Skeletal muscle tissue (tissue), 4 donors: ENCODE measurements around the gene UGGT2. TPM values are rescaled to one million over a fixed set of nuclear protein-coding genes. Genes with fewer than 3 reads are reported as not detected.

Experiments
- H3K27ac ChIP-seq: one replicate; pipeline ENCODE4 v1.7.0; 2013; ENCODE audit warnings: mild to moderate bottlenecking, low read depth, low read length, inconsistent platforms
- H3K27me3 ChIP-seq, 3 donors: one replicate each; pipeline ENCODE4 v1.7.0; 2013; ENCODE audit warnings: low read length in 3 of 3; ENCODE audit not compliant: control insufficient read depth in 3 of 3, insufficient read depth in 3 of 3
- H3K36me3 ChIP-seq, 3 donors: one replicate each; pipeline ENCODE4 v1.7.0; 2013; ENCODE audit warnings: low read length in 3 of 3; ENCODE audit not compliant: control insufficient read depth in 3 of 3, insufficient read depth in 3 of 3
- H3K4me1 ChIP-seq, 3 donors: one replicate each; pipeline ENCODE4 v1.7.0; 2013; ENCODE audit warnings: low read length in 3 of 3, mild to moderate bottlenecking in 3 of 3; ENCODE audit not compliant: control insufficient read depth in 3 of 3, insufficient read depth in 3 of 3
- H3K4me3 ChIP-seq, 3 donors: one replicate each; pipeline ENCODE4 v1.7.0; 2013; ENCODE audit warnings: low read length in 3 of 3
- H3K9ac ChIP-seq, 3 donors: one replicate each; pipeline ENCODE4 v1.7.0; 2013; ENCODE audit warnings: low read length in 3 of 3, mild to moderate bottlenecking in 3 of 3, moderate library complexity in 2 of 3, low read depth in 1 of 3
- H3K9me3 ChIP-seq, 3 donors: one replicate each; pipeline ENCODE4 v1.7.0; 2013; ENCODE audit warnings: low read length in 3 of 3; ENCODE audit not compliant: control insufficient read depth in 3 of 3
- total RNA-seq: library from RNA; depleted of rRNA; stranded (reverse); fragments of >200 nt; gene quantifications from one replicate; pipeline ENCODE4 v1.2.3, GENCODE V29; 2014
- donor health status: Osteomylitis.

Gene UGGT2
- total RNA-seq, 1 donor from 2014 or later, result 43.8 TPM

- H3K27ac ChIP-seq, result no peak overlapping the region
- no peak overlapping the region for H3K9ac ChIP-seq
- peaks cover 0 to 3% (median 2%) of the 10 kb centered on the region in 3 donors for H3K36me3 ChIP-seq
- H3K4me3 ChIP-seq, result no peak overlapping the region
- H3K4me1 ChIP-seq, result no peaks in the 10 kb centered on the region
- H3K9me3 ChIP-seq, result no peaks in the 10 kb centered on the region
- H3K27me3 ChIP-seq, result no peaks in the 10 kb centered on the region
These were observed 134.3 kb downstream of the UGGT2 start for GRCh38 chr13:95918860-95919259.

DNA sequence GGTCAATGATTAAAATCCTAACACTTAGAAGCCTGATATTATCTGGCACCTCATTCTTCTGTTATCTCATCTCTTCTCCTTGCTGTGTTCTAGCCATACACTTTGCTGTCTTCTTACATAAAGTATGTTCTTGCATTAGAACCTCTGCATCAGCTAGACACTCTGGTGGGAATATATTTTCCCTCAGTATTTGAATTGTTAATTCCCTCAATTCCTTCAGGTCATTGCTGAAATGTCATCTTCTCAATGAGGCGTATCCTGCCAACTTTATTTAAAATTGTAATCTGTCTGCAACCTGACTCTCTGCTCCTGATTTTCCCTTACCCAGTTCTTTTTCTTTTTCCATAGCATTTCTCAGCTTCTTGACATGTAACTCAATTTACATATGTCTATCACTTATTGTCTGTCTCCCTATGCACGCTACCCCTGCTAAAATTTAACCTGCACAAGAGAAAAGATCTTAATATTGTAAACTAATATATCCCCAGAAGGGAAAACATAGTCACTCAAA lies 138.2 kb downstream of the UGGT2 start:
- H3K27me3 ChIP-seq, result no peaks in the 10 kb centered on the region
- H3K9me3 ChIP-seq, result no peaks in the 10 kb centered on the region
- no peak overlapping the region for H3K27ac ChIP-seq
- no peak overlapping the region for H3K9ac ChIP-seq
- peaks cover 0 to 3% (median 2%) of the 10 kb centered on the region in 3 donors for H3K36me3 ChIP-seq
- H3K4me3 ChIP-seq, result no peak overlapping the region
- no peaks in the 10 kb centered on the region for H3K4me1 ChIP-seq

GRCh38 chr13:95906999-95907398 lies 146.2 kb downstream of the UGGT2 start:
- no peak overlapping the region for H3K27ac ChIP-seq
- H3K36me3 ChIP-seq, result peaks cover 0 to 4% (median 3%) of the 10 kb centered on the region in 3 donors
- no peak overlapping the region for H3K4me3 ChIP-seq
- H3K27me3 ChIP-seq, result no peaks in the 10 kb centered on the region
- no peaks in the 10 kb centered on the region for H3K4me1 ChIP-seq
- no peaks in the 10 kb centered on the region for H3K9me3 ChIP-seq
- no peak overlapping the region for H3K9ac ChIP-seq

GRCh38 chr13:95903569-95903968 lies 149.6 kb downstream of the UGGT2 start:
- no peaks in the 10 kb centered on the region for H3K27me3 ChIP-seq
- no peaks in the 10 kb centered on the region for H3K9me3 ChIP-seq
- no peaks in the 10 kb centered on the region for H3K4me1 ChIP-seq
- no peak overlapping the region for H3K9ac ChIP-seq
- no peak overlapping the region for H3K27ac ChIP-seq
- no peak overlapping the region for H3K4me3 ChIP-seq
- peaks cover 3 to 5% (median 4%) of the 10 kb centered on the region in 3 donors for H3K36me3 ChIP-seq

DNA sequence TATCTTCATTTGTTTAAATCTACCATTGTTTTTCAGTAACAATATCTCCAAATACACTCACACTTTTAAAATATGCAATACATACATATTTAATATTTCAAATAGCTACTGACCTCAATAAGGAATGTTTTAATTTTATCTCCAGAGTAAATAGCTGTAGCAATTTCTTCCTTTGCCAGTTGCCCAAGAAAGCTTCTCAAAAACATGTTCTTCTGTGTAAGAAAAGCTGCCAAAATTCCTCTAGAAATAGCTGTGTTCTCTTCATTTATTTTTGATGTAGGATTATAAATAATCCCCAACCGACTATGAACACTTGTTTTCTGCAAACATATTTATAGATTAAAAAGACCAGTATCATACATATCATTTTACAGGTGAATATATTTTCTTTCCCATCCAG lies 150.5 kb downstream of the UGGT2 start:
- Histone ChIP-seq H3K36me3 (peaks cover 3 to 5% (median 4%) of the 10 kb centered on the region in 3 donors), H3K9me3 (no peaks in the 10 kb centered on the region), H3K4me3 (no peak overlapping the region), H3K27ac (no peak overlapping the region), H3K4me1 (no peaks in the 10 kb centered on the region), H3K9ac (no peak overlapping the region), H3K27me3 (no peaks in the 10 kb centered on the region)

DNA sequence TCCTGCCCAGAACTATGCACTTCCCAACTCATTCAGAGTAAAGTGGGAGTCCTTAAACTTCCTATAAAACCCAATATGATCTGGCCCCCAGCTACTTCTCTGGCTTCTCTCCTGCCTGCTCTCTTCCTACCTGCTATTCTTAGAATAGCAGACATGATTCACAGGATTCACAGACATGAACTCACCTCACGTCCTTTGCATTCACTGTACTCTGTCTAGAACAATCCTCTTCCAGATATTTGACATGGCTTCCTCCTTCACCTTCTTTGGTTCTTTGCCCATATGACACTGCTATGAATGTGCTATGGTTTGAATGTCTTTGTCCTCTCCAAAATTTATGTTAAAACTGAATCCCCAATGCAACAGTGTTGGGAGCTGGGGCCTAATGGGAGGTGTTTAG lies 154.9 kb downstream of the UGGT2 start:
- Histone ChIP-seq H3K4me1 (no peaks in the 10 kb centered on the region), H3K27ac (no peak overlapping the region), H3K9me3 (no peaks in the 10 kb centered on the region), H3K36me3 (peaks cover 0 to 5% (median 0%) of the 10 kb centered on the region in 3 donors), H3K27me3 (no peaks in the 10 kb centered on the region), H3K9ac (no peak overlapping the region), H3K4me3 (no peak overlapping the region)

GRCh38 chr13:95896301-95896700 lies 156.9 kb downstream of the UGGT2 start:
- no peaks in the 10 kb centered on the region for H3K9me3 ChIP-seq
- no peaks in the 10 kb centered on the region for H3K4me1 ChIP-seq
- no peak overlapping the region for H3K9ac ChIP-seq
- H3K27ac ChIP-seq, result no peak overlapping the region
- H3K4me3 ChIP-seq, result no peak overlapping the region
- H3K36me3 ChIP-seq, result peaks cover 0 to 5% (median 0%) of the 10 kb centered on the region in 3 donors
- H3K27me3 ChIP-seq, result no peaks in the 10 kb centered on the region

DNA sequence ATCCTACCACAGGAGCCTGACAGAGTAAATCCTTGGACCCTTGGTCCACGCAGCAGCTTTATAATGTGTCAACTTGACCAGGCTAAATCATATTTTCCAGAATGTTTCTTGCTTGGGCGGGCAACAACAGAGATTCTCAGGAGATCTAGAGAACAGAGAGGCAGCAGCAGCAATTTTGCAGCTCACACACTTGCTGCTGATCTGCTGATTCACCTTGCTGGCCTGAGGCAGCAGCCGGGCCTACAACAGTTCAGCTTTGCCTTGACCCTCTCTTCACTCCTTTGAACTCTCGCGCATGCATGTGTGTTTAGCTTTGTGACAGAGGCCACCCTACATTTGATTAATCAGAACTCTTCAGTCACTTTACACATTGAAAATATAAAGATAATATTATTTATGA lies 159.3 kb downstream of the UGGT2 start:
- H3K36me3 ChIP-seq, result peaks cover 0 to 8% (median 3%) of the 10 kb centered on the region in 3 donors
- no peaks in the 10 kb centered on the region for H3K4me1 ChIP-seq
- no peaks in the 10 kb centered on the region for H3K9me3 ChIP-seq
- no peak overlapping the region for H3K27ac ChIP-seq
- H3K9ac ChIP-seq, result no peak overlapping the region
- no peak overlapping the region for H3K4me3 ChIP-seq
- H3K27me3 ChIP-seq, result no peaks in the 10 kb centered on the region

DNA sequence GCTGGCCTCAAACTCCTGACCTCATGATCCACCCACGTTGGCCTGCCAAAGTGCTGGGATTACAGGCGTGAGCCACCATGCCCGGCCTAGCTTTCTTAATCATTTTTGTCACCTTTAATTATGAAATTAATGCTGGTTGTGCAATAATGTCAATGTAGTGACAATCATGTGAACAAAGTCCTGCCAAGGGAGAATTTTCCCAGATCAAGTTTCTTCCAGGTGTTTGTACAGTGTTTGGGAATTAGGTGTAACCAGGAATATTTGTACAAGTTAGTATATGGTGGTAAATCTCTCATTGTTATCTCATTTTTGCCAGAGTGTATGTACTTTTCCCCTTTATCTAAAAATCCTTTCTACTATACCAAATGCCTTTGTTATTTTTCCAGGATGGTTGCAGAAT lies 171.1 kb downstream of the UGGT2 start:
- peaks cover 0 to 9% (median 8%) of the 10 kb centered on the region in 3 donors for H3K36me3 ChIP-seq
- no peak overlapping the region for H3K4me3 ChIP-seq
- no peaks in the 10 kb centered on the region for H3K27me3 ChIP-seq
- no peaks in the 10 kb centered on the region for H3K4me1 ChIP-seq
- H3K9ac ChIP-seq, result no peak overlapping the region
- no peaks in the 10 kb centered on the region for H3K9me3 ChIP-seq
- H3K27ac ChIP-seq, result no peak overlapping the region

GRCh38 chr13:95880331-95880730 lies 172.9 kb downstream of the UGGT2 start:
- Histone ChIP-seq H3K4me3 (no peak overlapping the region), H3K36me3 (peaks cover 0 to 8% (median 7%) of the 10 kb centered on the region in 3 donors), H3K27ac (no peak overlapping the region), H3K9ac (no peak overlapping the region), H3K27me3 (no peaks in the 10 kb centered on the region), H3K9me3 (no peaks in the 10 kb centered on the region), H3K4me1 (no peaks in the 10 kb centered on the region)
